SK-N-SH (cell line): ENCODE data around the gene TAF6. TPM values are rescaled to one million over a fixed set of nuclear protein-coding genes. Genes with fewer than 3 reads are reported as not detected.
A peak's percentile ranks its signal among the peaks of the same experiment; 100 is the strongest.

Experiments
- CTCF ChIA-PET: fragments of 300-600, 350-600 bp; formaldehyde crosslinking; extraction: SDS; loops from one replicate; lab custom pipeline; 2021; lab: Yijun Ruan, JAX
- POLR2A ChIA-PET: fragments of 350-600 bp; sonication (Branson Sonifier 250); formaldehyde crosslinking; extraction: SDS; loops from one replicate; lab custom pipeline; 2020; ENCODE audit warnings: antibody characterized with exemption, inconsistent platforms; lab: Yijun Ruan, JAX
- DNase-seq: peaks from one replicate; pipeline ENCODE4 v3.0.0; 2012
- H2AFZ ChIP-seq: fragments of 200-600 bp; sonication (generic); 2 replicates; pipeline ENCODE4 v1.8.1; 2016; ENCODE audit warnings: antibody characterized with exemption, mild to moderate bottlenecking, low read depth
- H3F3A ChIP-seq: fragments of 200-600 bp; sonication (generic); replicated peaks from 2 replicates; pipeline ENCODE3; 2016; ENCODE audit warnings: antibody characterized with exemption, mild to moderate bottlenecking; ENCODE audit not compliant: insufficient read depth
- H3K27ac ChIP-seq, 2 experiments: fragments of 200-500 bp in 1 of 2; fragments of 200-600 bp in 1 of 2; sonication (Bioruptor generic) in 1 of 2; sonication (generic), shearing (Covaris generic) in 1 of 2; 2 replicates each; pipeline versions ENCODE4 v1.5.1 to v1.6.1; 2014 to 2016; ENCODE audit warnings: low read depth in 2 of 2, inconsistent platforms in 1 of 2, low read length in 1 of 2, mild to moderate bottlenecking in 1 of 2, mixed read lengths in 1 of 2
- H3K27me3 ChIP-seq: fragments of 200-600 bp; sonication (generic), shearing (Covaris generic); 2 replicates; pipeline ENCODE4 v1.6.1; 2016; ENCODE audit warnings: mixed run types; ENCODE audit not compliant: insufficient read depth
- H3K36me3 ChIP-seq, 2 experiments: fragments of 200-500 bp in 1 of 2; fragments of 200-600 bp in 1 of 2; sonication (Bioruptor generic) in 1 of 2; sonication (generic) in 1 of 2; replicated peaks in 1 of 2; 2 replicates each; pipeline versions ENCODE3 to v1.5.1; 2014 to 2016; ENCODE audit warnings: low read length in 1 of 2, mild to moderate bottlenecking in 1 of 2; ENCODE audit not compliant: insufficient read depth in 2 of 2, control insufficient read depth in 1 of 2
- H3K4me1 ChIP-seq, 2 experiments: fragments of 200-500 bp in 1 of 2; fragments of 200-600 bp in 1 of 2; sonication (Bioruptor generic) in 1 of 2; sonication (generic), shearing (Covaris generic) in 1 of 2; 2 replicates each; pipeline versions ENCODE4 v1.5.1 to v1.6.1; 2014 to 2016; ENCODE audit warnings: low read depth in 1 of 2, low read length in 1 of 2, mixed run types in 1 of 2; ENCODE audit not compliant: insufficient read depth in 2 of 2, control insufficient read depth in 1 of 2
- H3K4me2 ChIP-seq: fragments of 200-600 bp; sonication (generic), shearing (Covaris generic); 2 replicates; pipeline ENCODE4 v1.6.1; 2017; ENCODE audit warnings: mixed run types
- H3K4me3 ChIP-seq, 2 experiments: fragments of 200-500 bp in 1 of 2; fragments of 200-600 bp in 1 of 2; sonication (Bioruptor generic) in 1 of 2; sonication (generic), shearing (Covaris generic) in 1 of 2; 2 replicates each; pipeline versions ENCODE4 v1.5.1 to v1.8.1; 2014 to 2016; ENCODE audit warnings: low read depth in 2 of 2, inconsistent platforms in 1 of 2, low read length in 1 of 2, mild to moderate bottlenecking in 1 of 2, mixed read lengths in 1 of 2, moderate library complexity in 1 of 2
- H3K79me2 ChIP-seq: fragments of 200-600 bp; sonication (generic); 2 replicates; pipeline ENCODE4 v1.8.1; 2017; ENCODE audit warnings: mild to moderate bottlenecking; ENCODE audit not compliant: insufficient read depth
- H3K9ac ChIP-seq: fragments of 200-600 bp; sonication (generic); 2 replicates; pipeline ENCODE4 v1.6.1; 2017; ENCODE audit warnings: mixed run types
- H3K9me2 ChIP-seq: fragments of 200-600 bp; sonication (generic); 2 replicates; pipeline ENCODE4 v1.6.1; 2017; ENCODE audit warnings: mixed run types
- H3K9me3 ChIP-seq: fragments of 200-600 bp; sonication (generic); 2 replicates; pipeline ENCODE4 v1.6.1; 2017; ENCODE audit warnings: mixed run types, mild to moderate bottlenecking, moderate library complexity
- H4K20me1 ChIP-seq: fragments of 200-600 bp; sonication (generic); 2 replicates; pipeline ENCODE4 v1.6.1; 2017; ENCODE audit warnings: mild to moderate bottlenecking, mixed run types; ENCODE audit not compliant: insufficient read depth
- CHD2 ChIP-seq: fragments of 150-350 bp; IDR thresholded peaks from 2 replicates; pipeline ENCODE4 v1.6.1; 2018; ENCODE audit warnings: low read length; ENCODE audit not compliant: partially characterized antibody
- EP300 ChIP-seq, 2 experiments: IDR thresholded peaks; 2 replicates each; pipeline versions ENCODE4 v1.4.0 to v1.6.1; 2012; ENCODE audit warnings: borderline replicate concordance in 1 of 2, low read depth in 1 of 2, low read length in 1 of 2
- FOSL2 ChIP-seq: IDR thresholded peaks from 2 replicates; pipeline ENCODE4 v1.4.0; 2012; ENCODE audit warnings: low read depth, mild to moderate bottlenecking, moderate library complexity, borderline replicate concordance
- FOXJ3 ChIP-seq: sonication (generic); formaldehyde crosslinking; IDR thresholded peaks from 2 replicates; pipeline ENCODE4 v1.5.1; 2020; ENCODE audit warnings: mild to moderate bottlenecking, missing genetic modification reagents
- FOXM1 ChIP-seq: IDR thresholded peaks from 2 replicates; pipeline ENCODE4 v1.4.0; 2012; ENCODE audit warnings: low read depth, mild to moderate bottlenecking
- GABPA ChIP-seq: IDR thresholded peaks from 2 replicates; pipeline ENCODE4 v1.4.0; 2012; ENCODE audit warnings: low read depth, mild to moderate bottlenecking
- GATA2 ChIP-seq: sonication (generic); formaldehyde crosslinking; IDR thresholded peaks from 2 replicates; pipeline ENCODE4 v1.5.0; 2020; ENCODE audit warnings: mild to moderate bottlenecking, missing genetic modification reagents
- JUND ChIP-seq: IDR thresholded peaks from 2 replicates; pipeline ENCODE4 v1.4.0; 2012
- MXI1 ChIP-seq: IDR thresholded peaks from 2 replicates; pipeline ENCODE4 v1.6.1; 2012; ENCODE audit warnings: mild to moderate bottlenecking, low read depth, low read length, improper control_type of control experiment
- NFIC ChIP-seq: IDR thresholded peaks from 2 replicates; pipeline ENCODE4 v1.4.0; 2012; ENCODE audit warnings: borderline replicate concordance
- NRF1 ChIP-seq: IDR thresholded peaks from 2 replicates; pipeline ENCODE4 v1.6.1; 2012; ENCODE audit warnings: low read depth, mild to moderate bottlenecking, low read length
- RAD21 ChIP-seq: IDR thresholded peaks from 2 replicates; pipeline ENCODE4 v1.6.1; 2012; ENCODE audit warnings: mild to moderate bottlenecking, low read length
- RFX5 ChIP-seq: IDR thresholded peaks from 2 replicates; pipeline ENCODE4 v1.6.1; 2012; ENCODE audit warnings: mild to moderate bottlenecking, improper control_type of control experiment, low read length
- RXRA ChIP-seq: IDR thresholded peaks from 2 replicates; pipeline ENCODE4 v1.4.0; 2012; ENCODE audit warnings: low read depth, mild to moderate bottlenecking, borderline replicate concordance
- SIN3A ChIP-seq: IDR thresholded peaks from 2 replicates; pipeline ENCODE4 v1.6.1; 2012; ENCODE audit warnings: low read depth, mild to moderate bottlenecking, low read length, moderate library complexity, borderline replicate concordance
- TAF1 ChIP-seq: IDR thresholded peaks from 2 replicates; pipeline ENCODE4 v1.6.1; 2012; ENCODE audit warnings: low read depth, mild to moderate bottlenecking, low read length, moderate library complexity, borderline replicate concordance
- TEAD4 ChIP-seq: IDR thresholded peaks from 2 replicates; pipeline ENCODE4 v1.4.0; 2012; ENCODE audit warnings: mild to moderate bottlenecking, borderline replicate concordance; ENCODE audit not compliant: insufficient read depth
- YY1 ChIP-seq: IDR thresholded peaks from 2 replicates; pipeline ENCODE4 v1.4.0; 2012; ENCODE audit warnings: low read depth, mild to moderate bottlenecking
- WGBS: methylation state at CpG from one replicate; pipeline ENCODE4 v1.1.6; 2017; ENCODE audit warnings: low lambda C conversion rate; 5-methylcytosine and 5-hydroxymethylcytosine counted together
- polyA plus RNA-seq, 3 experiments: library from polyadenylated mRNA; depleted of rRNA; stranded (reverse); fragments of >200 nt; gene quantifications; 2 replicates each; pipeline ENCODE4 v1.2.3, GENCODE V29; 2012
- TF ChIP-seq, protein P1 (sequence below): IDR thresholded peaks from 2 replicates; pipeline ENCODE4 v1.4.0; 2012; ENCODE audit warnings: low read depth, borderline replicate concordance
- TF ChIP-seq, protein P2 (sequence below): IDR thresholded peaks from 2 replicates; pipeline ENCODE4 v1.4.0; 2012; ENCODE audit warnings: low read depth, borderline replicate concordance
- TF ChIP-seq, protein P3 (sequence below): fragments of 200-600 bp; sonication (generic); IDR thresholded peaks from 2 replicates; pipeline ENCODE4 v1.6.1; 2017; ENCODE audit warnings: antibody characterized with exemption, mild to moderate bottlenecking, moderate library complexity

TAF6 gene
- polyA plus RNA-seq, 1 of the 3 experiments (the other 2 are of a cell fraction), result 70.5 TPM

DNA sequence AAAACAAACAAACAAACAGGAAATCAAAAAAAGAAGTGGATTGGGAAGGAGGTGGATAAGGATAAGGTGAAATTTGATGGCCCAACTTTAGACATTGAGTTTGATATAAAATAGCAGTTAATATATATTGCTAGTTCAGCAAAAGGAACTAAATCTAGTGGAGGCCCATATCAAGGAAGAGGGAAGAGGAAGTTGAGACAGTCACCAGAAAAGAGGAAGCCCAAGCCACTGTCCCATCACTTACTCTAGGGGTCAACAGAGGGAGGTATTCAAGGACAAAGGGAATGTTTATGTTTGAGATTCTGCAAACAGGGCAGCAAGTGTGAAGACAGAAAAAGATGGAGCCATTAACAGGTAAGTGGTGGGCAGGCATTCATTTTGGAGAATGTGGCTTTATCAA, 33.2 kb upstream of the TAF6 start:
- Histone ChIP-seq H3K27me3 (no peaks in the 10 kb centered on the region), H3F3A (peaks cover 19% of the 10 kb centered on the region), H3K27ac (no peak overlapping the region), H3K9me3 (no peaks in the 10 kb centered on the region), H3K9ac (no peak overlapping the region), H3K36me3 (peaks cover 39 to 41% of the 10 kb centered on the region in 2 experiments), H2AFZ (no peak overlapping the region), H3K9me2 (no peaks in the 10 kb centered on the region), H3K4me1 (peaks cover 14 to 20% of the 10 kb centered on the region in 2 experiments; a peak in 2 of 4 replicates), H4K20me1 (peaks cover 17% of the 10 kb centered on the region), H3K4me3 (no peak overlapping the region), H3K79me2 (peaks cover 66% of the 10 kb centered on the region), H3K4me2 (no peak overlapping the region)
- ChIA-PET CTCF (interaction anchor here (1.7 to 1.9 kb wide), 2 partner anchors 20 to 22 kb away, joined by 7 to 8 read pairs; no protein-coding TSS in a partner anchor), POLR2A (no interaction called here)
- no peak for DNase-seq
- TF ChIP-seq RFX5, result no peak
- TF ChIP-seq RXRA, result no peak

DNA sequence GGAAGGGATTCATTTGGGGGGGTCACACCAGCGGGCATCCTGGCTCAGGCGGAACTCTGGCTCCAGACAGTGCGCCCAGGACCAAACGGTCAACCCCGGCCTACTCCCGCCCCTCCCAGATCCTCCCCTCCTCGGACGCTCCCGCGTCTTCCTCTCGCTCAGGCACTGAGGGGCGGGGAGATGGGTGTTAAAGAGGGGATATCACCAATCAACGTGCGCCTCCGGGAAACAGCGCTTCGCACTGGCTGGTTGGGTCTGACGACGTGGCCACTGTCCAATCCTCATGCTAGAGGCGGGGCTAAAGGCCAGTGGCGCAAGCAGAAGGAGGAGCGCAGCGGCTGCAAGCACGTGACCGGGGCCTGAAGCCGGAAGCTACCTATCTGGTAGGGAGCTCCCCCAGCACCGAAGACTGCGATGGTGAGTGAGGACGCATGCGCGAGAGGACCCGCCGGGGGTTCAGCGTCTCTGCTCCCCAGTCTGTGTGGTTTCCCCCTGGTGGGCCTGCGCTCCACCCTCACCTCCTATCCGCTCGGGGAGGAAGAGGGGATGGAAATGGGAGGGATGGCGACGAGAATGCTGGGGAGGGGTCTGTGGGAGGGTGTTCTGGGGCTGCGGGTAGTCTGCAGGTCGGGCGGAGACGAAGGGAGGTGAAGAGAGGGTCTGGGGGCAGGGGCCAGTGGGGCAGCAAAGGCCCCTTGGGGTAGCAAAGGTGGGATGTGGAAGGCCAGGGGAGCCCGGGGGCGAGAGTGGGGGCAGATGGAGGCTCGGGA, 29.6 kb upstream of the TAF6 start, which contains the start of gene LAMTOR4:
TSS of gene LAMTOR4 (plus strand) at position 360 of the 770 bp plus-strand sequence. CDS start at position 415, 55 bp downstream.
- POLR2A ChIA-PET, result interaction anchor here (0.5 to 3.6 kb wide), 11 partner anchors 10 to 280 kb away, joined by 3 to 25 read pairs (median 5); partner anchors contain the start of genes AP4M1, GAL3ST4, MBLAC1 and MCM7
- Histone ChIP-seq H3K9me2 (no peaks in the 10 kb centered on the region), H3K4me1 (peaks cover 5 to 7% of the 10 kb centered on the region in 2 experiments; a peak in 2 of 4 replicates), H3F3A (peaks cover 20% of the 10 kb centered on the region), H3K9me3 (no peaks in the 10 kb centered on the region), H2AFZ (peak within 1 kb of the TSS; percentile 94), H3K4me2 (peak within 1 kb of the TSS; percentile 96), H3K79me2 (peaks cover 41% of the 10 kb centered on the region), H3K9ac (peak within 1 kb of the TSS; percentile 90), H3K36me3 (peaks cover 6 to 21% of the 10 kb centered on the region in 2 experiments), H4K20me1 (no peaks in the 10 kb centered on the region), H3K27me3 (no peaks in the 10 kb centered on the region), H3K27ac (peak within 1 kb of the TSS; percentile 57 to 80; a peak in 3 of 4 replicates), H3K4me3 (peak within 1 kb of the TSS; percentile 66 to 83)
- peak; percentile 98 for DNase-seq
- under 1% methylated on average over 43 of the region's 46 CpGs for WGBS
- CTCF ChIA-PET, result interaction anchor here (0.6 to 6.5 kb wide), 6 partner anchors 9 to 67 kb away, joined by 3 to 73 read pairs (median 5); partner anchors contain the start of gene TRAPPC14
- TF ChIP-seq, protein P1, sequence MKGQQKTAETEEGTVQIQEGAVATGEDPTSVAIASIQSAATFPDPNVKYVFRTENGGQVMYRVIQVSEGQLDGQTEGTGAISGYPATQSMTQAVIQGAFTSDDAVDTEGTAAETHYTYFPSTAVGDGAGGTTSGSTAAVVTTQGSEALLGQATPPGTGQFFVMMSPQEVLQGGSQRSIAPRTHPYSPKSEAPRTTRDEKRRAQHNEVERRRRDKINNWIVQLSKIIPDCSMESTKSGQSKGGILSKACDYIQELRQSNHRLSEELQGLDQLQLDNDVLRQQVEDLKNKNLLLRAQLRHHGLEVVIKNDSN, result peak; percentile 96
- TF ChIP-seq, protein P2, sequence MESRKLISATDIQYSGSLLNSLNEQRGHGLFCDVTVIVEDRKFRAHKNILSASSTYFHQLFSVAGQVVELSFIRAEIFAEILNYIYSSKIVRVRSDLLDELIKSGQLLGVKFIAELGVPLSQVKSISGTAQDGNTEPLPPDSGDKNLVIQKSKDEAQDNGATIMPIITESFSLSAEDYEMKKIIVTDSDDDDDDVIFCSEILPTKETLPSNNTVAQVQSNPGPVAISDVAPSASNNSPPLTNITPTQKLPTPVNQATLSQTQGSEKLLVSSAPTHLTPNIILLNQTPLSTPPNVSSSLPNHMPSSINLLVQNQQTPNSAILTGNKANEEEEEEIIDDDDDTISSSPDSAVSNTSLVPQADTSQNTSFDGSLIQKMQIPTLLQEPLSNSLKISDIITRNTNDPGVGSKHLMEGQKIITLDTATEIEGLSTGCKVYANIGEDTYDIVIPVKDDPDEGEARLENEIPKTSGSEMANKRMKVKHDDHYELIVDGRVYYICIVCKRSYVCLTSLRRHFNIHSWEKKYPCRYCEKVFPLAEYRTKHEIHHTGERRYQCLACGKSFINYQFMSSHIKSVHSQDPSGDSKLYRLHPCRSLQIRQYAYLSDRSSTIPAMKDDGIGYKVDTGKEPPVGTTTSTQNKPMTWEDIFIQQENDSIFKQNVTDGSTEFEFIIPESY, result no peak
- TF ChIP-seq NRF1 (peak; percentile 81), SIN3A (peak; percentile 27; the same call in 1 of the 2 replicates), RFX5 (peak; percentile 90), EP300 (IDR thresholded peaks at IDR 0.05; ENCODE audit: borderline replicate concordance in 1 of 2, low read depth in 1 of 2, low read length in 1 of 2) (peak in 1 of 2 experiments; percentile 17; a peak in 2 of 4 replicates), MXI1 (peak; percentile 93), TAF1 (peak; percentile 69; the same call in 1 of the 2 replicates), RXRA (no peak), TEAD4 (no peak), JUND (no peak), YY1 (peak; percentile 54), FOXM1 (no peak), CHD2 (peak; percentile 92), GABPA (peak; percentile 65), GATA2 (CRISPR knock-in tag) (no peak), FOSL2 (no peak), RAD21 (no peak), FOXJ3 (no peak), NFIC (no peak)
- TF ChIP-seq, protein P3, sequence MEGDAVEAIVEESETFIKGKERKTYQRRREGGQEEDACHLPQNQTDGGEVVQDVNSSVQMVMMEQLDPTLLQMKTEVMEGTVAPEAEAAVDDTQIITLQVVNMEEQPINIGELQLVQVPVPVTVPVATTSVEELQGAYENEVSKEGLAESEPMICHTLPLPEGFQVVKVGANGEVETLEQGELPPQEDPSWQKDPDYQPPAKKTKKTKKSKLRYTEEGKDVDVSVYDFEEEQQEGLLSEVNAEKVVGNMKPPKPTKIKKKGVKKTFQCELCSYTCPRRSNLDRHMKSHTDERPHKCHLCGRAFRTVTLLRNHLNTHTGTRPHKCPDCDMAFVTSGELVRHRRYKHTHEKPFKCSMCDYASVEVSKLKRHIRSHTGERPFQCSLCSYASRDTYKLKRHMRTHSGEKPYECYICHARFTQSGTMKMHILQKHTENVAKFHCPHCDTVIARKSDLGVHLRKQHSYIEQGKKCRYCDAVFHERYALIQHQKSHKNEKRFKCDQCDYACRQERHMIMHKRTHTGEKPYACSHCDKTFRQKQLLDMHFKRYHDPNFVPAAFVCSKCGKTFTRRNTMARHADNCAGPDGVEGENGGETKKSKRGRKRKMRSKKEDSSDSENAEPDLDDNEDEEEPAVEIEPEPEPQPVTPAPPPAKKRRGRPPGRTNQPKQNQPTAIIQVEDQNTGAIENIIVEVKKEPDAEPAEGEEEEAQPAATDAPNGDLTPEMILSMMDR, result peak; percentile 13; the same call in 1 of the 2 replicates
